GM12878 (cell line): ENCODE results near the gene RRAS. TPM values are rescaled to one million over a fixed set of nuclear protein-coding genes. Genes with fewer than 3 reads are reported as not detected.
A peak's percentile ranks its signal among the peaks of the same experiment; 100 is the strongest.

ENCODE experiments used
- ATAC-seq: fragments of 200-7000 bp; cut with Tn5 transposase; 3 replicates; pipeline ENCODE4 v1.9.1; 2020; ENCODE audit warnings: mild to moderate bottlenecking, moderate library complexity
- BruUV-seq: library from RNA; stranded (reverse); fragments of 400-500 nt; replicated peaks from 2 replicates; lab custom pipeline; 2021; lab: Mats Ljungman, UMichigan
- CTCF ChIA-PET: fragments of 300-600 bp; sonication (Branson Sonifier 250); formaldehyde crosslinking; extraction: SDS; loops from one replicate; lab custom pipeline; 2021; ENCODE audit warnings: inconsistent platforms; lab: Yijun Ruan, JAX
- POLR2A ChIA-PET: fragments of 350-600 bp; formaldehyde crosslinking; extraction: SDS; loops from one replicate; lab custom pipeline; 2021; ENCODE audit warnings: inconsistent platforms; lab: Charles Lee
- RAD21 ChIA-PET: fragments of 300-600 bp; sonication (Branson Sonifier 250); formaldehyde crosslinking; loops from one replicate; lab custom pipeline; 2023; ENCODE audit warnings: antibody characterized with exemption; ENCODE audit not compliant: unreplicated experiment; lab: Charles Lee
- SMC1A ChIA-PET: fragments of 300-600 bp; sonication (Branson Sonifier 250); formaldehyde crosslinking; loops from one replicate; lab custom pipeline; 2023; ENCODE audit not compliant: unreplicated experiment, uncharacterized antibody; lab: Charles Lee
- DNase-seq: peaks from one replicate; pipeline ENCODE4 v3.0.0-alpha.2; 2011; ENCODE audit warnings: low read depth, low spot score
- FAIRE-seq: peaks from 3 replicates; lab custom pipeline; 2011; peaks lifted over from hg19 to GRCh38; lab: Jason Lieb, UNC
- H2AFZ ChIP-seq: 2 replicates; pipeline ENCODE4 v1.6.0; 2011; ENCODE audit warnings: low read depth, low read length, control low read depth; ENCODE audit not compliant: control insufficient read depth
- H3K27ac ChIP-seq: 2 replicates; pipeline ENCODE4 v1.5.1; 2011; ENCODE audit warnings: control low read depth; ENCODE audit not compliant: control insufficient read depth, insufficient read depth
- H3K27me3 ChIP-seq, 2 experiments: replicated peaks in 1 of 2; 2 replicates each; pipeline versions ENCODE4 v1.6.0 to v1.6.1; 2011; ENCODE audit warnings: low read length in 1 of 2; ENCODE audit not compliant: control insufficient read depth in 2 of 2, insufficient read depth in 2 of 2
- H3K36me3 ChIP-seq, 2 experiments: 2 replicates each; pipeline ENCODE4 v1.5.1; 2011; ENCODE audit warnings: low read length in 1 of 2; ENCODE audit not compliant: control insufficient read depth in 2 of 2, insufficient read depth in 2 of 2
- H3K4me1 ChIP-seq: 2 replicates; pipeline ENCODE4 v1.6.1; 2011; ENCODE audit warnings: mild to moderate bottlenecking, low read length, moderate library complexity, mixed read lengths; ENCODE audit not compliant: control insufficient read depth, insufficient read depth
- H3K4me2 ChIP-seq: 2 replicates; pipeline ENCODE4 v1.6.0; 2011; ENCODE audit warnings: control low read depth; ENCODE audit not compliant: control insufficient read depth, insufficient read depth
- H3K4me3 ChIP-seq: fragments of 200-600 bp; sonication (generic); 2 replicates; pipeline ENCODE4 v1.5.1; 2016
- H3K79me2 ChIP-seq: 2 replicates; pipeline ENCODE4 v1.6.0; 2011; ENCODE audit warnings: low read length; ENCODE audit not compliant: control insufficient read depth, insufficient read depth
- H3K9ac ChIP-seq: 2 replicates; pipeline ENCODE4 v1.8.0; 2011; ENCODE audit warnings: low read length, control low read depth, mixed read lengths; ENCODE audit not compliant: control insufficient read depth, insufficient read depth
- H3K9me3 ChIP-seq: replicated peaks from 3 replicates; pipeline ENCODE4 v1.5.1; 2011; ENCODE audit warnings: mild to moderate bottlenecking, low read length; ENCODE audit not compliant: control insufficient read depth, insufficient read depth
- H4K20me1 ChIP-seq: 2 replicates; pipeline ENCODE4 v1.6.0; 2011; ENCODE audit not compliant: control insufficient read depth, insufficient read depth
- CBFB ChIP-seq: IDR thresholded peaks from 2 replicates; pipeline ENCODE4 v1.6.1; 2016; ENCODE audit warnings: antibody characterized with exemption, low read depth
- CHD2 ChIP-seq: IDR thresholded peaks from 2 replicates; pipeline ENCODE4 v1.6.1; 2011; ENCODE audit warnings: low read depth, low read length, improper control_type of control experiment, borderline replicate concordance
- E2F4 ChIP-seq: IDR thresholded peaks from 2 replicates; pipeline ENCODE4 v1.6.1; 2012; ENCODE audit warnings: low read depth, low read length, improper control_type of control experiment
- E4F1 ChIP-seq: fragments of 450-650 bp; IDR thresholded peaks from 2 replicates; pipeline ENCODE4 v1.6.1; 2018; ENCODE audit warnings: borderline replicate concordance, mild to moderate bottlenecking; ENCODE audit not compliant: partially characterized antibody
- EED ChIP-seq: sonication (generic); IDR thresholded peaks from 2 replicates; pipeline ENCODE4 v1.6.1; 2016; ENCODE audit warnings: antibody characterized with exemption, low read depth
- EZH2 ChIP-seq: IDR thresholded peaks from 2 replicates; pipeline ENCODE4 v1.6.1; 2012; ENCODE audit warnings: low read depth, mild to moderate bottlenecking, control low read depth, inconsistent platforms, low read length, borderline replicate concordance; ENCODE audit not compliant: control insufficient read depth
- FOXK2 ChIP-seq: fragments of 450-650 bp; IDR thresholded peaks from 2 replicates; pipeline ENCODE4 v1.6.1; 2017; ENCODE audit warnings: mild to moderate bottlenecking, moderate library complexity
- MTA2 ChIP-seq: fragments of 450-650 bp; IDR thresholded peaks from 2 replicates; pipeline ENCODE4 v1.6.1; 2016; ENCODE audit warnings: low read depth, mild to moderate bottlenecking, moderate library complexity
- PKNOX1 ChIP-seq: fragments of 450-650 bp; IDR thresholded peaks from 2 replicates; pipeline ENCODE4 v1.6.1; 2016; ENCODE audit warnings: mild to moderate bottlenecking
- POLR2A ChIP-seq: IDR thresholded peaks from 2 replicates; pipeline ENCODE4 v1.6.1; 2011; ENCODE audit warnings: low read depth, mild to moderate bottlenecking, low read length
- POLR2AphosphoS2 ChIP-seq: IDR thresholded peaks from 2 replicates; pipeline ENCODE4 v1.6.1; 2011; ENCODE audit warnings: low read depth, mild to moderate bottlenecking, low read length, improper control_type of control experiment, moderate library complexity
- POU2F2 ChIP-seq: IDR thresholded peaks from 3 replicates; pipeline ENCODE4 v1.6.1; 2011; ENCODE audit warnings: low read depth, mild to moderate bottlenecking, low read length, borderline replicate concordance
- RELB ChIP-seq: fragments of 450-650 bp; IDR thresholded peaks from 2 replicates; pipeline ENCODE4 v1.6.1; 2017; ENCODE audit warnings: low read depth, mild to moderate bottlenecking, moderate library complexity
- RUNX3 ChIP-seq: IDR thresholded peaks from 2 replicates; pipeline ENCODE4 v1.6.1; 2012; ENCODE audit warnings: low read length, inconsistent platforms
- SMARCA5 ChIP-seq: fragments of 450-650 bp; IDR thresholded peaks from 2 replicates; pipeline ENCODE4 v1.6.1; 2017; ENCODE audit warnings: mild to moderate bottlenecking
- SRF ChIP-seq, 2 experiments: IDR thresholded peaks; 2 replicates each; pipeline ENCODE4 v1.6.1; 2011; ENCODE audit warnings: low read depth in 2 of 2, low read length in 2 of 2, mild to moderate bottlenecking in 1 of 2, moderate library complexity in 1 of 2
- WGBS: methylation state at CpG from one replicate; pipeline ENCODE4 v1.1.6; 2016; ENCODE audit warnings: low lambda C conversion rate; ENCODE audit not compliant: insufficient replicate concordance, insufficient coverage; ENCODE audit errors: missing lambda C conversion rate; 5-methylcytosine and 5-hydroxymethylcytosine counted together
- in situ Hi-C: fragments of 300-500 bp; cut with MboI; formaldehyde crosslinking; loops from 9 replicates; pipeline ENCODE4 v1.14.3; 2018; ENCODE audit warnings: mixed read lengths
- intact Hi-C: fragments of 100-400 bp; cut with micrococcal nuclease; formaldehyde crosslinking; loops from one replicate; pipeline ENCODE4 v1.14.2; 2022; ENCODE audit not compliant: unreplicated experiment
- polyA plus RNA-seq, 11 experiments: library from polyadenylated mRNA; depleted of rRNA in 4 of 11; unstranded in 6 of 11; stranded (reverse) in 5 of 11; fragments of >200 nt; fragmentation: Nextera tagmentation in 4 of 11; fragmentation: Illumina TruSeq in 1 of 11; extraction: Ambion mirVana in 4 of 11; extraction: Trizol in 1 of 11; gene quantifications; 1 replicate in 1 of 11; 2 replicates in 10 of 11; pipeline versions ENCODE4 v1.2.1 to v1.2.3, GENCODE V29; 2011 to 2016; ENCODE audit warnings: inconsistent platforms in 2 of 11, missing spikeins in 2 of 11, low read depth in 1 of 11
- total RNA-seq, 4 experiments: library from RNA; depleted of rRNA in 3 of 4; stranded (reverse); fragments of >200 nt in 3 of 4; fragmentation: Illumina TruSeq in 1 of 4; extraction: Trizol in 1 of 4; gene quantifications; 2 replicates each; pipeline versions ENCODE4 v1.2.1 to v1.2.3, GENCODE V29; 2013 to 2021

Gene RRAS
- total and polyA plus RNA-seq, 10 of the 15 experiments (the other 5 are each of a cell fraction or from before 2014, with no cell fraction given), result 0.24 to 5.8 (median 1.8) TPM

- ChIA-PET SMC1A (interaction anchor here (1.1 to 2.2 kb wide), 5 partner anchors 10 to 72 kb away, joined by 4 to 9 read pairs (median 5); partner anchors contain the start of gene RRAS), CTCF (interaction anchor here (0.6 to 5.5 kb wide), 7 partner anchors 10 to 708 kb away, joined by 3 to 80 read pairs (median 5); partner anchors contain the start of genes PRMT1, PRRG2, RRAS and SCAF1), RAD21 (interaction anchor here (0.8 to 3.4 kb wide), 5 partner anchors 9 to 75 kb away, joined by 3 to 34 read pairs (median 7); partner anchors contain the start of genes PRMT1, RRAS and SCAF1), POLR2A (interaction anchor here (0.6 to 6.0 kb wide), 7 partner anchors 11 to 528 kb away, joined by 3 to 126 read pairs (median 7); partner anchors contain the start of genes AP2A1, NOSIP, PRMT1 and PRRG2)
- Histone ChIP-seq H3K4me2 (peak within 1 kb of the TSS; percentile 91), H3K9ac (peak within 1 kb of the TSS; percentile 97), H3K9me3 (no peaks in the 10 kb centered on the region), H2AFZ (peak within 1 kb of the TSS; percentile 91), H3K4me3 (peak within 1 kb of the TSS; percentile 99), H3K36me3 (peaks cover 12 to 17% of the 10 kb centered on the region in 2 experiments), H3K27me3 (no peaks in the 10 kb centered on the region), H4K20me1 (peaks cover 4% of the 10 kb centered on the region), H3K4me1 (peaks cover 14% of the 10 kb centered on the region), H3K79me2 (peaks cover 36% of the 10 kb centered on the region), H3K27ac (peak within 1 kb of the TSS; percentile 91)
- BruUV-seq, result no TSS peak
- peak; percentile 87 for FAIRE-seq
- WGBS, result under 1% methylated on average over 47 of the region's 50 CpGs
- peak; percentile 84 for DNase-seq
- ATAC-seq, result peak; percentile 92
- intact Hi-C loops (loop anchor here (2.0 kb wide), 1 partner anchor 23 kb away; the partner anchor contains the start of gene SCAF1), in situ Hi-C loops (loop anchor here (5.0 kb wide), 1 partner anchor 168 kb away; the partner anchor contains the start of gene RPS11)
- TF ChIP-seq PKNOX1 (peak; percentile 40; the same call in 1 of the 2 replicates), SRF (IDR thresholded peaks at IDR 0.05; ENCODE audit: low read depth in 2 of 2, low read length in 2 of 2) (peak; percentile 98 to 100), E4F1 (no peak), RUNX3 (peak; percentile 83), FOXK2 (peak; percentile 6; the same call in 1 of the 2 replicates), POLR2A (peak; percentile 74), POLR2AphosphoS2 (0 out of 2 replicates have a peak, but pooled peaks have one; percentile 21), SMARCA5 (no peak), CHD2 (no peak), EED (peak; percentile 70), CBFB (peak; percentile 76), E2F4 (peak; percentile 91), EZH2 (no peak), RELB (peak; percentile 33; the same call in 1 of the 2 replicates), POU2F2 (peak; percentile 99), MTA2 (peak; percentile 11; the same call in 1 of the 2 replicates)
Observed at GRCh38 chr19:49665351-49666119, 25.6 kb upstream of the RRAS start, which contains the start of the genes BCL2L12 and IRF3. TSS of gene BCL2L12 (plus strand) at chr19:49665933. CDS start at chr19:49666693, 760 bp downstream. TSS of gene IRF3 (minus strand) at chr19:49665857. CDS start at chr19:49664838, 1,019 bp downstream.
